KBM-7 (cell line): ENCODE results near the gene CDK11B.
"Not testable (repeated sequence)": the region's sequence is repeated elsewhere in the genome, so short reads cannot be mapped to it uniquely, and the experiment has no call there.

Experiments used
- DNase-seq: peaks from one replicate; pipeline ENCODE4 v3.0.0-alpha.2; 2015
- in situ Hi-C: fragments of 300-500 bp; cut with MboI; formaldehyde crosslinking; loops from 2 replicates; pipeline ENCODE4 v1.14.3; 2020; ENCODE audit warnings: low sequenced_read_pairs, low pct_unique_long_range_greater_than_20kb, mixed read lengths

The CDK11B gene

DNA sequence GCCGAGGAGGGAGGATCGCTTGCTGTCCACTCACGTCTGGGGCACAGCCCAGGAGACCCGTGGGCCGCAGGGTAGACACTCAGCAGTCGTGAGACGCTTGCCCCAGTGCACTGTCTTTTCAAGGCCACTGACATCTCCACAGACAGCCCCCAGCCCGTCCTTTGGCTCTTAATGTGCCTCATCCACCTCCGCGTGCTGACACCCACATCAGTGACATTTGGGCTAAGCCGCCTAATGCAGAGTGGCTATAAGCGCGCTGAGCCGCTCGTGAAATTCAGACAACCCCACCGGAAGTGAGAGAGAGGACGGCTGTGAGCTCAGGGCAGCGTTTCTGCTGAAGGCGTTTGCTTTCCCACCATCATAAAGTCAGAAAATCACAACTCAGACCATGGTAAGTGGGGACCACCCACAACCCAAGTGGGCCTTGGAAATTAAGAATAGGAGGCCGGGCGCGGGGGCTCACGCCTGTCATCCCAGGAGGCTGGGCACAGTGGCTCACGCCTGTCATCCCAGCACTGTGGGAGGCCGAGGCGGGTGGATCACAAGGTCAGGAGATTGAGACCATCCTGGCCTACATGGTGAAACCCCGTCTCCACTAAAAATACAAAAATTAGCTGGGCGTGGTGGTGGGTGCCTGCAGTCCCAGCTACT, 25.4 kb upstream of the CDK11B start:
- no peak for DNase-seq
- in situ Hi-C loops, result no loop called here

DNA sequence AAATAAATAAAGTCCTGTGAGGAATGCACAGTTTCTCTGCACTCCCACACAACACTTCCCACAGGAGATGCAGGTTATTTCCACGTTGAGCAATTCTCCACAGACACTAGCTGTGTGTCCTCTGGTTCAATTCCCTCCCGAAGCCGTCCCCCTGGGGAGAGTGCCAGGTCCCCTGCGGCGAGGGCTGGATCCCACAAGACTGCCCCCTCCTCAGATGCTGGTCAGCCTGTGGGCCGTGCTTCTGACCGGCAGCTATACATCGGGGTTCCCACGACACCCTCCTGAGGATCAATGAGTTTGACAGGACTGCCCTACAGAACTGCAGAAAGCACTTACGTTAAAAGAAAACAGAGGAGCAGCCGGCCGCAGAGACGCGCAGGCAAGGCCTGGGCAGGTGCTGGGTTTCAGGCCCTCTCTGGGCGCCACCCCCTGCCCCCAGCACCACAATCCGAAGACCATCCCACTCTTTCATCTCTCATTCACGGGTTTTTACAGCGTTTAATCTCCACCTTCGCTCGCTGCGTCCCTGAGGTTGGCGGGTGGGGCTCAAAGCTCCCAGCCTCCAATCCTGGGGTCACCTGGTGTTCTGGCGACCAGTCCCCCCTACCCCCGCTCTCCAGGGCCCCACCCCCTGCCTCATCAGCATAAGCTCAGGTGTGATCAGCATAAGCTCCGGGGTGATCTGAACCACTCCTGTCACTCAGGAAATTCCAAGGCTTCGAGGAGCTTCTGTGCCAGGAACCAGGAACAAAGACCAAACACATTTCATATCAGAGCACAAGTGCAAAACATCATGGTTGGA, 24.5 kb upstream of the CDK11B start:
- in situ Hi-C loops, result no loop called here
- DNase-seq, result no peak

- DNase-seq, result no peak
- in situ Hi-C loops, result no loop called here
Measured at GRCh38 chr1:1680912-1681273, 22.1 kb upstream of the CDK11B start.

GRCh38 chr1:1680031-1680911, 21.5 kb upstream of the CDK11B start:
- in situ Hi-C loops, result no loop called here
- DNase-seq, result no peak

DNA sequence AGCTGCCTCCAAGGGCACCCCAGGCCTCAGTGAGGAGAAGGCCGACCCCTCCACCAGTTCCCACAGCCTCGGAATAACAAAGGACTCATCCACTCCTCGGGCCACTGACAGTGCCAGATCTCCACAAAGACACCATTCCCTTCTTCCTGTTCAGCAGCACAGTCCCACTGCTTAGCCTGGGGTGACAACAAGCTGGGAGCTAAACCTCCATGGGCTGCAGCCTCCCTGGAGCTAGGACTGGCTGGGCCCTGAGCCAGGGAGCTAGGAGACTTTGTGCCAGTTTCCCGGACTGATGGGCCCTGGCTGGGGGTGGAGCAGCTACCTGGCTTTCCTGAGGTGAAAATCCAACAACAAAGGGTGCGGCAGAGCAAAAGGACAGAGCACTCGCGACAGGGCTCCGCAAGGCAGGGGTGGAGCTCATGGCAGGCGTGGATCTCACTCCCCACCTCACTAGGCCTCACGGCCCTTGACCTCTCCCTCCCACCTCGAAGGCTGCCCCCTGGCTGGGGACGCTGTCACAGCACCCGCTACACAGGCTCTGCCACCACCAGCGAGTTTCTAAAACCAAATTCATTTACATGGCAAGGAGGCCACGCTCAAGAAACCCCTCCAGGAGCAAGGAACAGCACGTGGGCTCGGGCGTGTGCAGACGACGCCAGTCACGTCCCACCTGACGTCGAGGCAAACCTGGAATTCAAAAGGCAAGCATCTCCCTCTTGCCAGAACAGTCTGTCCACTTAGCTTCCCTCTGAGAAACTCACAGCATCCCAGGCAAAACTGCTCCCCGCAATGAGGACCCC, 20.0 kb upstream of the CDK11B start:
- no peak for DNase-seq

GRCh38 chr1:1677718-1678580, 19.1 kb upstream of the CDK11B start:
- DNase-seq, result peak; percentile 76
- in situ Hi-C loops, result no loop called here

More for the DNA sequence above, 20.0 kb upstream of the CDK11B start:
- in situ Hi-C loops, result no loop called here

DNA sequence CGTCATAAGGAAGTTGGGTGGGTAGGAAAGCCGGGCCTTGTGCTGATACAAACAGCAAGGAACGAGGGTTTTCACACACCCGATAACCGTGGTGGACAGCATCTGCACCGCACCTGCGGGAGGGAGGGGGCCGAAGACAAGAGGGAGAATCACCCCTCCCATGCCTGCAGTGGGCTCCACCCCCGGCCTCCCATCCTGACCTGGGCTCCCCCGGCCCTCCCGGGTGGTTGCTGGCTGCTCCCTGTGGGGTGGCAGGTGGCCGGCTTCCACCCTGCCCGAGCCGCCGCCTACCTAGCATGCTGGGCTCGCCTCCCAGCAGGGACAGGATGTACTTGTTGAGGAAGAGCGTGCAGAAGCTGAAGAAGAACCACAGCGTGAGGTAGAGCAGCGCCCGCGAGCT, 17.3 kb upstream of the CDK11B start:
- in situ Hi-C loops, DNase-seq: not testable (repeated sequence)

GRCh38 chr1:1675218-1675617, 16.4 kb upstream of the CDK11B start:
- in situ Hi-C loops, DNase-seq: not testable (repeated sequence)

- in situ Hi-C loops, result not testable (repeated sequence)
Measured at GRCh38 chr1:1674806-1675205, 16.0 kb upstream of the CDK11B start.

GRCh38 chr1:1672181-1672965, 13.6 kb upstream of the CDK11B start:
- in situ Hi-C loops, result no loop called here
- DNase-seq, result no peak

More at GRCh38 chr1:1674806-1675205, 16.0 kb upstream of the CDK11B start:
- not testable (repeated sequence) for DNase-seq

DNA sequence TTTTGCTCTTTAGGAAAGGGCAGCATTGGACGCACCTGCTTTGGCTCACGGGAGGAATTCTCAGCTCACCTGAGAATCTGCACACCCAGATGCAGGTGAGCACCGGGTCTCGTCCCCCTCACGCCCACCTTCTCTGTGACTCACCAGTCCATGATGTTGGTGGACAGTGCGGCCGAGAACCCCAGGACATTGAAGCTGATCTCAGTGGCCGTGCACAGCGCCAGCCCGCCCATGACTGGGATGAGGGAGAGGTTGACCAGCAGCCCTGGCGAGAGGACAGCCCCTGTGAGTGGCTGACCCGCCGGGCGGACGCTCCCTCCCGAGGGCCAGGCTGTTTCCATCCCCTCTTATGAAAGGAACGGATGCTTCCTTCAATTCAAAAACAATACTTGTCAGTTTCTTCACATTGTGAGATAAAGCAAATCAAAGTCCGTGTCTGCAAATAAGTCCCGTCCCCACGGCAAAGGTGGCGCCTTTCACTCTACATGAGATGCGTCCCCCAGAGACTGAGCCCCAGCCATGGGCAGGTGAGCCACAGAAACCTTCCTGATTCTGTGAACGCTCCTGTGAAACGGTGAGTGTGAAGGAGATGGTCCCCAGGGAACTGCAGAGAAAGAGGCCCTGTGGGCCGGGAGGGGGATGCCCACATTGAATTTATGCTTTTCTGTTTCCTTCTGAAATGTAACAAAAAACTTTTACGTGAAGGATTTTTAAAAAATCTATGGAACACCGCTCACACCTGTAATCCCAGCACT, 12.7 kb upstream of the CDK11B start:
- no peak for DNase-seq
- in situ Hi-C loops, result no loop called here

GRCh38 chr1:1670866-1671265, 12.1 kb upstream of the CDK11B start:
- in situ Hi-C loops, result no loop called here

GRCh38 chr1:1669468-1670440, 10.9 kb upstream of the CDK11B start:
- in situ Hi-C loops, result no loop called here
- DNase-seq, result no peak

More at GRCh38 chr1:1670866-1671265, 12.1 kb upstream of the CDK11B start:
- no peak for DNase-seq

- DNase-seq, result no peak
- in situ Hi-C loops, result no loop called here
Measured at GRCh38 chr1:1666526-1666925, 7.7 kb upstream of the CDK11B start.

DNA sequence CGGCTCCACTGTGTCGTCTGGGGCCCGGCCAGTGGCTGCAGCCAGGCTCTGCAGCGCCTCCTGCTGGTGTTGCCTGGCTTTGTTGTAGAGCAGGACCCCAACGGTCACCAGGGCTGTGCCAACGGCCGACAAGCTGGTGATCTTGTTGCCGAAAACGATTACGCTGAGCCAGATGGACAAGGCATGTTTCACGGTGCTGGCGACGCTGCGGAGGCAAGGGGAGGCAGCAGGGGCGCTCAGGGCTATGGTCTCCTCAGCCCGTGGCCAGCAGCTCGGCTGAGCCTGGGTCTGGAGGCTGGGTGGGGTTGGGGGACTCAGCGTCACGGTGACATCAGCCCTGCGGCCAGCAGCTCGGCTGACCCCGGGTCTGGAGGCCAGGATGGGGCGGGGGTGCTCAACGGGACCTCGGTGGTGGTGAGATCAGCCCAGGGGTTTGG, 7.0 kb upstream of the CDK11B start:
- peak; percentile 23 for DNase-seq

More for the DNA sequence above, 7.0 kb upstream of the CDK11B start:
- in situ Hi-C loops, result no loop called here
